Trophoblast cell (in vitro differentiated cells and primary cell): Measurements from ENCODE around the gene LRP3.

ENCODE experiments used
- DNase-seq, 2 donors: peaks; one replicate each; pipeline ENCODE4 v3.0.0-alpha.2; 2016
- H2AFZ ChIP-seq: 2 replicates; pipeline ENCODE4 v1.6.1; 2013; ENCODE audit warnings: low read length, moderate library complexity, mild to moderate bottlenecking; ENCODE audit not compliant: insufficient read depth, poor library complexity
- H2AK5ac ChIP-seq: 2 replicates; pipeline ENCODE4 v1.6.1; 2013; ENCODE audit warnings: mild to moderate bottlenecking, low read length
- H2BK120ac ChIP-seq: 2 replicates; pipeline ENCODE4 v1.6.1; 2013; ENCODE audit warnings: low read length, mild to moderate bottlenecking, moderate library complexity; ENCODE audit not compliant: insufficient read depth, poor library complexity
- H2BK12ac ChIP-seq: 2 replicates; pipeline ENCODE4 v1.6.1; 2013; ENCODE audit warnings: mild to moderate bottlenecking, low read length, moderate library complexity
- H2BK5ac ChIP-seq: 2 replicates; pipeline ENCODE4 v1.6.1; 2013; ENCODE audit warnings: low read length, low read depth, moderate library complexity, mild to moderate bottlenecking; ENCODE audit not compliant: poor library complexity
- H3K14ac ChIP-seq: 2 replicates; pipeline ENCODE4 v1.6.1; 2013; ENCODE audit warnings: mild to moderate bottlenecking, low read length
- H3K18ac ChIP-seq: 2 replicates; pipeline ENCODE4 v1.6.1; 2013; ENCODE audit warnings: mild to moderate bottlenecking, low read length
- H3K23ac ChIP-seq: 2 replicates; pipeline ENCODE4 v1.6.1; 2013; ENCODE audit warnings: low read length
- H3K27ac ChIP-seq: 2 replicates; pipeline ENCODE4 v1.5.1; 2013; ENCODE audit warnings: low read depth, mild to moderate bottlenecking, inconsistent platforms, low read length, moderate library complexity
- H3K27me3 ChIP-seq: 2 replicates; pipeline ENCODE4 v1.6.1; 2013; ENCODE audit warnings: inconsistent platforms, mild to moderate bottlenecking, low read length, moderate library complexity; ENCODE audit not compliant: insufficient read depth
- H3K36me3 ChIP-seq, 2 experiments: 1 replicate in 1 of 2; 2 replicates in 1 of 2; pipeline ENCODE4 v1.6.1; 2013; ENCODE audit warnings: low read length in 2 of 2, mild to moderate bottlenecking in 2 of 2, moderate library complexity in 1 of 2; ENCODE audit not compliant: insufficient read depth in 2 of 2, control insufficient read depth in 1 of 2
- H3K4ac ChIP-seq: 2 replicates; pipeline ENCODE4 v1.6.1; 2013; ENCODE audit warnings: low read depth, mild to moderate bottlenecking, low read length, moderate library complexity
- H3K4me1 ChIP-seq, 2 experiments: 1 replicate in 1 of 2; 2 replicates in 1 of 2; pipeline ENCODE4 v1.6.1; 2013; ENCODE audit warnings: low read length in 2 of 2, mild to moderate bottlenecking in 2 of 2, moderate library complexity in 1 of 2; ENCODE audit not compliant: insufficient read depth in 2 of 2, control insufficient read depth in 1 of 2
- H3K4me2 ChIP-seq: 2 replicates; pipeline ENCODE4 v1.6.1; 2013; ENCODE audit warnings: inconsistent platforms, mild to moderate bottlenecking, low read length, moderate library complexity
- H3K4me3 ChIP-seq: 2 replicates; pipeline ENCODE4 v1.5.1; 2013; ENCODE audit warnings: mild to moderate bottlenecking, low read depth, low read length, inconsistent platforms
- H3K79me1 ChIP-seq: one replicate; pipeline ENCODE4 v1.6.1; 2013; ENCODE audit warnings: low read length
- H3K79me2 ChIP-seq: 2 replicates; pipeline ENCODE4 v1.6.1; 2013; ENCODE audit warnings: low read length, mild to moderate bottlenecking; ENCODE audit not compliant: control insufficient read depth, insufficient read depth, poor library complexity
- H3K9ac ChIP-seq: 2 replicates; pipeline ENCODE4 v1.6.1; 2013; ENCODE audit warnings: mild to moderate bottlenecking, low read length
- H3K9me3 ChIP-seq: 2 replicates; pipeline ENCODE4 v1.6.1; 2013; ENCODE audit warnings: low read depth, mild to moderate bottlenecking, control low read depth, inconsistent platforms, low read length; ENCODE audit not compliant: insufficient read depth
- H4K12ac ChIP-seq: 2 replicates; pipeline ENCODE4 v1.6.1; 2013; ENCODE audit warnings: low read depth, mild to moderate bottlenecking, low read length, moderate library complexity
- H4K8ac ChIP-seq: 2 replicates; pipeline ENCODE4 v1.6.1; 2013; ENCODE audit warnings: low read depth, mild to moderate bottlenecking, low read length, moderate library complexity
- H4K91ac ChIP-seq: one replicate; pipeline ENCODE4 v1.6.1; 2013; ENCODE audit warnings: low read depth, mild to moderate bottlenecking, low read length, moderate library complexity
- WGBS: extraction: QIAGEN DNeasy Blood & Tissue Kit; methylation state at CpG from one replicate; pipeline ENCODE4 v1.1.7; 2013; ENCODE audit warnings: missing lambda C conversion rate; ENCODE audit not compliant: insufficient read length, insufficient coverage; ENCODE audit errors: extremely low coverage; 5-methylcytosine and 5-hydroxymethylcytosine counted together

Gene LRP3

DNA sequence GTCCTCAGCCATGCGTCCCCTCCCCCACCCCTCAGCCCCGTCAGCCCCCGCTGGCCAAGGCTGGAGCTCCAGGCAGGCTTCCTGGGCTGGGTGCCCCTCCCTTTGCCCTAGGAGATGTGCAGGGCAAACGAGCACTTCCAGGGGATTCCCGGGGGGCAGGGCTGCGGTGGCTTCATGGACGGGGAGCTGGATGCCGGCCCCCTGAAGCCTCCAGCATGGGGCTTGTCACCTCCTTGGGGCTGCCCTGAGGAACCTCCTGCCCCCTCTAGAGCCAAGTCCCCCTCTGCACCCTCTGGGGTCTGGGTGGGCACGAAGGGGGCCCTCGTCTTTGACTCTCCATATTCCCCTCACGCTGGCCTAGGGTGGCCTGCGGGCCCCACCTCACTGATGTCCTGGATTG lies 56.9 kb downstream of the LRP3 start:
- Histone ChIP-seq H3K79me2 (no peaks in the 10 kb centered on the region), H3K14ac (peak overlapping the region; percentile 46), H3K23ac (no peak overlapping the region), H2BK120ac (peak overlapping the region; percentile 56), H4K8ac (no peak overlapping the region), H3K4me3 (no peak overlapping the region), H2AK5ac (no peak overlapping the region), H3K18ac (peak overlapping the region; percentile 16), H3K36me3 (no peaks in the 10 kb centered on the region), H3K27me3 (no peaks in the 10 kb centered on the region), H3K9ac (no peak overlapping the region), H3K4me2 (no peak overlapping the region), H3K27ac (no peak overlapping the region), H3K4ac (no peak overlapping the region), H3K9me3 (peaks cover 11% of the 10 kb centered on the region), H3K4me1 (peaks cover 8 to 9% of the 10 kb centered on the region in 2 experiments), H2BK12ac (no peak overlapping the region), H2BK5ac (peak overlapping the region; percentile 14), H4K91ac (peak overlapping the region; percentile 82), H4K12ac (no peak overlapping the region), H3K79me1 (peaks cover 7% of the 10 kb centered on the region), H2AFZ (no peak overlapping the region)
- peak in 1 of 2 donors; percentile 26 for DNase-seq
- WGBS = no CpG with 5 or more reads among the region's 12 CpGs

DNA sequence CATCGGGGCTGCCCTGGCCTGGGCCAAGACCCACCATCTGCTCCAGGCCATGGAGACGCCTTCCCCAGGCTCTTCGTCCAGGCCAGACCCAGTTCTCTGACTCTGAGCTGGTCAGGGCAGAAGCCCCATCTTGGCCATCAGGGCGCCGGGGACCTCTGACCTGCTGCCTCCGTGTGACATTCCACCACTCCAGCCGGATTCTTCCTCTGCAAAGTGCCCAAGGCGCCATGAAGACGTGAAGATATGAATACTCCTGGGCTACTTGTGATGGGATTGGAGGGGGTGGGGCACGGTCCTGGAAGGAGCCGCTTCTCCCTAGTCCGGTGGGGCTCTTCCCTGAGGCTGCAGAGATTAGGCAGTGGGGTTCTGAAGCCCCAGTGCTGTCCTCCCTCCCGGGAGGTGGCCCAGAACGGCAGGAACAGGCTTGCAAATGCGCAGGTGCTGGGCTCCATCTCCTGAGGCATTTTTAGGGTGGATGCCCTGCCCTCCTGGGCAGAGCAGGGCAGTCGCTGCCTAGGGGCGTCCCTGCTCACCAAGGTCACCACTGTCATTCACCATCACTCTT lies 57.5 kb downstream of the LRP3 start:
- no peaks in the 10 kb centered on the region for H3K27me3 ChIP-seq
- H2AK5ac ChIP-seq = no peak overlapping the region
- peaks cover 7% of the 10 kb centered on the region for H3K79me1 ChIP-seq
- no peaks in the 10 kb centered on the region for H3K79me2 ChIP-seq
- H3K18ac ChIP-seq = peak overlapping the region; percentile 16
- peak overlapping the region; percentile 56 for H2BK120ac ChIP-seq
- H3K4me3 ChIP-seq = no peak overlapping the region
- no peak overlapping the region for H2BK12ac ChIP-seq
- H3K36me3 ChIP-seq = no peaks in the 10 kb centered on the region
- no peak overlapping the region for H3K9ac ChIP-seq
- H4K12ac ChIP-seq = no peak overlapping the region
- H4K91ac ChIP-seq = peak overlapping the region; percentile 82
- H3K4me1 ChIP-seq = peaks cover 8 to 9% of the 10 kb centered on the region in 2 experiments
- H2BK5ac ChIP-seq = peak overlapping the region; percentile 14
- peak overlapping the region; percentile 46 for H3K14ac ChIP-seq
- peak; percentile 91 to 96 for DNase-seq
- no peak overlapping the region for H3K4me2 ChIP-seq
- H4K8ac ChIP-seq = no peak overlapping the region
- WGBS = no CpG with 5 or more reads among the region's 17 CpGs
- no peak overlapping the region for H2AFZ ChIP-seq
- H3K23ac ChIP-seq = no peak overlapping the region
- no peak overlapping the region for H3K4ac ChIP-seq
- peak overlapping the region; percentile 22 for H3K27ac ChIP-seq
- peaks cover 9% of the 10 kb centered on the region for H3K9me3 ChIP-seq

DNA sequence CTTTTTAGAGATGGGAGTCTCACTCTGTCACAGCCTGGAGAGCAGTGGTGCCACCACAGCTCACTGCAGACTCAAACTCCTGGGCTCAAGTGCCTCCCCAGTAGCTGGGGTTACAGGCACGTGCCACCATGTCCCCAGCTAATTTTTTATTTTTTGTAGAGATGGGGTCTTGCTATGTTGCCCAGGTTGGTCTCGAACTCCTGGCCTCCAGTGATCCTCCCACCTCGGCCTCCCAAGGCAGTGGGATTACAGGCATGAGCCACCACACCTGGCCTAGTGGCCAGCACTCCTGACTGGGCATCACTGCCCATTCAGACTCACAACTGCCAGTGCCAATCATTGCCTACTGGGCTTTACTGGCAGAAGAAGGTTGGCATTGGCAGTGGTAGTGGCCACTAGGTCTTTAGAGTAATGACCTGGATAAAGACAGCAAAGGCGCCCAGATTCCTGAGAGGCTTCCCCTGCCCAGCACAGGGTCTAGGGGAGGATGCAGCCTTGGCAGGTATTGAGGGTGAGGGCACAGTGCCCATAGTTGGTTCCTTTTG lies 58.4 kb downstream of the LRP3 start:
- Histone ChIP-seq H4K12ac (no peak overlapping the region), H2BK120ac (no peak overlapping the region), H3K4me1 (peaks cover 8 to 9% of the 10 kb centered on the region in 2 experiments), H4K91ac (peak overlapping the region; percentile 15), H3K27ac (no peak overlapping the region), H3K79me2 (no peaks in the 10 kb centered on the region), H3K9me3 (peaks cover 7% of the 10 kb centered on the region), H2AFZ (no peak overlapping the region), H2BK5ac (no peak overlapping the region), H3K18ac (no peak overlapping the region), H3K14ac (peak overlapping the region; percentile 16), H3K27me3 (no peaks in the 10 kb centered on the region), H3K4ac (no peak overlapping the region), H3K4me2 (no peak overlapping the region), H2BK12ac (no peak overlapping the region), H3K23ac (no peak overlapping the region), H4K8ac (no peak overlapping the region), H3K9ac (no peak overlapping the region), H3K79me1 (peaks cover 7% of the 10 kb centered on the region), H2AK5ac (no peak overlapping the region), H3K36me3 (no peaks in the 10 kb centered on the region), H3K4me3 (no peak overlapping the region)
- WGBS = no CpG with 5 or more reads among the region's 4 CpGs
- DNase-seq = no peak

DNA sequence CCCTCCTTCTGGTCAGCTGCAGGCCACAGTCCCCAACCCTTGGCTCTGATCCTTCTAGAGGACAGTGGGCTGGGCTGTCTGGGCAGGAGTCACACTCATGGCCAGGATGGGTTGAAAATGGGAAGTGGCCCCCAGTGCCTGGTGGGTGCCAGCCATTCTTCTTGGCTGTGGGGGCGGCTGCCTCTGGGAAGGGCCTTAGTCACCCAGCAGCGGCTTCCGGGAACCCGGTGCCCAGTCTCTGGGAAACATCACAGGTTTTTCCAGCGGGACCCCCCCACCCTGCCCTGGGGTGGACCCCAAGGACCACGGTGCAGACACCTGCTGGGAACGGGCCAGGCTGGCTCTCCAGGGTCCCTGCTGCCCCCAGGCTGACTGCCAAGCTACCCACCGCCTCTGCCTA lies 58.8 kb downstream of the LRP3 start:
- Histone ChIP-seq H3K27me3 (no peaks in the 10 kb centered on the region), H3K79me1 (peaks cover 7% of the 10 kb centered on the region)
- WGBS = no CpG with 5 or more reads among the region's 8 CpGs

More for the DNA sequence above, 58.8 kb downstream of the LRP3 start:
- no peak overlapping the region for H2AK5ac ChIP-seq
- H3K4ac ChIP-seq = no peak overlapping the region
- H3K4me3 ChIP-seq = no peak overlapping the region
- H2AFZ ChIP-seq = no peak overlapping the region
- H3K23ac ChIP-seq = no peak overlapping the region
- peak overlapping the region; percentile 16 for H3K14ac ChIP-seq
- H2BK12ac ChIP-seq = no peak overlapping the region
- H2BK5ac ChIP-seq = no peak overlapping the region
- H2BK120ac ChIP-seq = no peak overlapping the region
- H3K79me2 ChIP-seq = no peaks in the 10 kb centered on the region
- no peak overlapping the region for H3K9ac ChIP-seq
- no peak overlapping the region for H3K4me2 ChIP-seq
- H4K8ac ChIP-seq = no peak overlapping the region
- no peak overlapping the region for H3K27ac ChIP-seq
- H3K9me3 ChIP-seq = peaks cover 9% of the 10 kb centered on the region
- H4K91ac ChIP-seq = peak overlapping the region; percentile 15
- DNase-seq = peak in 1 of 2 donors; percentile 25
- no peak overlapping the region for H3K18ac ChIP-seq
- peaks cover 8 to 9% of the 10 kb centered on the region in 2 experiments for H3K4me1 ChIP-seq
- no peak overlapping the region for H4K12ac ChIP-seq
- no peaks in the 10 kb centered on the region for H3K36me3 ChIP-seq
